SU-DHL-6 (cell line): Measurements from ENCODE around the gene ROR1.

Experiments used
- CTCF ChIP-seq: fragments of 200-600 bp; sonication (generic); IDR thresholded peaks from one replicate; pipeline ENCODE4 v1.5.1; 2017; ENCODE audit warnings: antibody characterized with exemption, mild to moderate bottlenecking, low read length, moderate library complexity; ENCODE audit not compliant: insufficient read depth, poor library complexity, severe bottlenecking
- EZH2phosphoT487 ChIP-seq: fragments of 200-600 bp; sonication (generic), shearing (Covaris generic); conservative IDR thresholded peaks from 2 replicates; pipeline ENCODE4 v1.6.1; 2018; ENCODE audit warnings: mild to moderate bottlenecking, antibody characterized with exemption, low read length, moderate library complexity, mixed read lengths

GRCh38 chr1:63908016-63908415, 134.2 kb downstream of the ROR1 start:
- TF ChIP-seq CTCF, result no peak
- no peak for TF ChIP-seq EZH2phosphoT487
